ENCODE data around the gene ATP7B.

Gene ATP7B

DNA sequence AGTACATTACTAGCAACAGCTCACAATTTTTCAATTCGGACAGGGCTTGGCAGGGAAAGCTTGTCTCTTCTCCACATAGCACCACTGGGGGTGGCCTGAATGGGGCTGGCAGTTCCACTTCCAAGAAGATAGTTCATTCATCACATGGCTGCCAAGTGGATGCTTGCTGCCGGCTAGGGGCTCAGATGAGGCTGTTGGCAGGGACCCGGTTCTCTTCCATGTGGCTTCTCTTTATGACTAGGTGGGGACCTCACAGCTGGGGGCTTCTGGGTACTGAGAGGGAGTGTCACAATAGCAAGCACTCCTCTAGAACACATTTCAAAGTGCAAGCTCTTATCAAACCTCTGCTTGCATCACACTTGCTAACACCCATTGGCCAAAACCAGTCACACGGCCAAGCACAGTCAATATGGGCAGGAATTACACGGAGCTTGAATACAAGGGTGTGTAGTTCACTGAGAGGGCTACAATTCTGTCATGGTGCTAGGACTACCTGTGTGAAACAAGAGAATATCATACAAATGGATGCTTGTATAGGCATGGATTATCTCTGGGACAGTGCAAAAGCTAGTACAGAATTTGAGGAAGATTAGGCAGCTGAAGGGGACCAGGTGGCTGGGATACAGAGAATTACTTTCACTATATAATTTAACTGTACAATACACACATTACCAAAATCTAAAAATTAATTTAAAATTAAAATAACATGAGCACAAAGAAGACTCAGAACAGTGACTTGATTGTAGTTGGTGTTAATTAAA is 32.3 kb downstream of the ATP7B start:
- DNase-seq (ENCODE audit: low read depth) = no peak
- TF ChIP-seq, protein P1, sequence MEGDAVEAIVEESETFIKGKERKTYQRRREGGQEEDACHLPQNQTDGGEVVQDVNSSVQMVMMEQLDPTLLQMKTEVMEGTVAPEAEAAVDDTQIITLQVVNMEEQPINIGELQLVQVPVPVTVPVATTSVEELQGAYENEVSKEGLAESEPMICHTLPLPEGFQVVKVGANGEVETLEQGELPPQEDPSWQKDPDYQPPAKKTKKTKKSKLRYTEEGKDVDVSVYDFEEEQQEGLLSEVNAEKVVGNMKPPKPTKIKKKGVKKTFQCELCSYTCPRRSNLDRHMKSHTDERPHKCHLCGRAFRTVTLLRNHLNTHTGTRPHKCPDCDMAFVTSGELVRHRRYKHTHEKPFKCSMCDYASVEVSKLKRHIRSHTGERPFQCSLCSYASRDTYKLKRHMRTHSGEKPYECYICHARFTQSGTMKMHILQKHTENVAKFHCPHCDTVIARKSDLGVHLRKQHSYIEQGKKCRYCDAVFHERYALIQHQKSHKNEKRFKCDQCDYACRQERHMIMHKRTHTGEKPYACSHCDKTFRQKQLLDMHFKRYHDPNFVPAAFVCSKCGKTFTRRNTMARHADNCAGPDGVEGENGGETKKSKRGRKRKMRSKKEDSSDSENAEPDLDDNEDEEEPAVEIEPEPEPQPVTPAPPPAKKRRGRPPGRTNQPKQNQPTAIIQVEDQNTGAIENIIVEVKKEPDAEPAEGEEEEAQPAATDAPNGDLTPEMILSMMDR (IDR thresholded peaks at IDR 0.05; ENCODE audit: low read length, missing control alignments) = no peak
- no peak overlapping the region for H3K4me3 ChIP-seq (replicated peaks; ENCODE audit: low read depth, low read length)

DNA sequence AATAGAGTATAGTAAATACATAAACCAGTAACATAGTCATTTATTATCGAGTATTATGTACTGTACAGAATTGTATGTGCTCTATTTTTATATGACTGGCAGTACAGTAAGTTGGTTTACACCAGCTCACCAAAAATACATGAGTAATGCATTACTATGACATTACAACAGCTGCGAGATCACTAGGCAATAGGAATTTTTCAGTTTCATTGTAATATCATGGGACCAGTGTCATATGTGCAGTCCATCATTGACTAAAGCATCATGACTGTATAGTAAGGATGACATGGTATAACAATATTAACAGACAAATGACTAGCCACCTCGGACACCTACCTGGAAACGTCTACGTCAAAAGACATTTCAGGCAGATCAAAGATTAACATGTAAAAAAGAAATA is 33.6 kb downstream of the ATP7B start:
- TF ChIP-seq, protein P1 (IDR thresholded peaks at IDR 0.05; ENCODE audit: low read length, missing control alignments) = no peak
- DNase-seq (ENCODE audit: low read depth) = no peak
- H3K4me3 ChIP-seq (replicated peaks; ENCODE audit: low read depth, low read length) = no peak overlapping the region

DNA sequence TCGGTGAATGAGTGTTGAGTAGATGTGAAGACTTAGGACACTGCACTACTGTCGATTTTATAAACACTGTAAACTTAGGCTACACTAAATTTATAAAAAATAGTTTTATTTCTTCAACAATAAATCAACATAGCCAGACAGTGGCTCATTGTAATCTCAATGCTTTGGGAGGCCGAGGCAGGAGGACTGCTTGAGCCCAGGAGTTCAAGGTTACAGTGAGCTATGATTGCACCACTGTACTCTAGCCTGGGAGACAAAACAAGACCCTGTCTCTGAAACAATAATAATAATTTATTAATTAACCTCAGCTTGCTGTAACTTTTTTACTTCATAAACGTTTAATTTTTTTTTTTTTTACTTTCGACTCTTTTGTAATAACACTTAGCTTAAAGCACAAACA is 34.4 kb downstream of the ATP7B start:
- H3K4me3 ChIP-seq (replicated peaks; ENCODE audit: low read depth, low read length) = no peak overlapping the region
- no peak for DNase-seq (ENCODE audit: low read depth)
- TF ChIP-seq, protein P1 (IDR thresholded peaks at IDR 0.05; ENCODE audit: low read length, missing control alignments) = no peak

DNA sequence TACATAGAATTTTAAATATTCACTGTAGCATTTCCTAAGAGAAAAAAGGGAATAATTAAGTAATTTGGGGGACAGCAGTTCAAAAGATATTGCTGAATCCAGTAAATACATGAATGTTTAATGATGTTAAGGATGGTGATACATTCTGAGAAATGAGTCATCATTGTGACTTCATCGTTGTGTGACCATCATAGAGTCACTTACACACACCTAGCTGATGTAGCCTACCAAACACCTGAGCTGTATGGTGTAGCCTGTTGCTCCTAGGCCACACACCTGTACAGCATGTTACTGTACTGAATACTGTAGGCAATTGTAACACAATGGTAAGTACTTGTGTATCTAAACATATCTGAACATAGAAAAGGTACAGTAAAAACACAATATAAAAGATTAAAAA is 34.8 kb downstream of the ATP7B start:
- no peak overlapping the region for H3K4me3 ChIP-seq (replicated peaks; ENCODE audit: low read depth, low read length)
- TF ChIP-seq, protein P1 (IDR thresholded peaks at IDR 0.05; ENCODE audit: low read length, missing control alignments) = no peak
- DNase-seq (ENCODE audit: low read depth) = no peak

DNA sequence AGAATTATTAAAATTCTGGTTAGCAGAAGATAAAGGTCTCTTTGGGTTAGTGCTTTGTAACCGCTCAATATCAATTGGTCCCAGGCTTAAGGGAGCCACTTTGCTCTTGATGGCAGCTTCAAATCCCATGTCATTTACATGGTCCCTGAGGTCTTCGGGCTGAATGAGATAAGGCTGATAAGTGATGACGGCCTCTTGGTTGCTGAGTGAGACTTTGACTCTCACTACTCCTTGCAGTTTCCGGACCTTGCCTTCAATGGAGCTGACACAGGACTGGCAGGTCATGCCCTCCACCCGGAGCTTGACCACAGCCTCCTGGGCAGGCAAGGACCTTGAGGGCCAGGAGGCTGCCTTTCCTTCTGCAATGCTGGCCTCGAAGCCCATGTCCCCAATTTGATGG is 36.8 kb downstream of the ATP7B start:
- no peak for DNase-seq (ENCODE audit: low read depth)
- TF ChIP-seq, protein P1 (IDR thresholded peaks at IDR 0.05; ENCODE audit: low read length, missing control alignments) = no peak
- no peak overlapping the region for H3K4me3 ChIP-seq (replicated peaks; ENCODE audit: low read depth, low read length)

DNA sequence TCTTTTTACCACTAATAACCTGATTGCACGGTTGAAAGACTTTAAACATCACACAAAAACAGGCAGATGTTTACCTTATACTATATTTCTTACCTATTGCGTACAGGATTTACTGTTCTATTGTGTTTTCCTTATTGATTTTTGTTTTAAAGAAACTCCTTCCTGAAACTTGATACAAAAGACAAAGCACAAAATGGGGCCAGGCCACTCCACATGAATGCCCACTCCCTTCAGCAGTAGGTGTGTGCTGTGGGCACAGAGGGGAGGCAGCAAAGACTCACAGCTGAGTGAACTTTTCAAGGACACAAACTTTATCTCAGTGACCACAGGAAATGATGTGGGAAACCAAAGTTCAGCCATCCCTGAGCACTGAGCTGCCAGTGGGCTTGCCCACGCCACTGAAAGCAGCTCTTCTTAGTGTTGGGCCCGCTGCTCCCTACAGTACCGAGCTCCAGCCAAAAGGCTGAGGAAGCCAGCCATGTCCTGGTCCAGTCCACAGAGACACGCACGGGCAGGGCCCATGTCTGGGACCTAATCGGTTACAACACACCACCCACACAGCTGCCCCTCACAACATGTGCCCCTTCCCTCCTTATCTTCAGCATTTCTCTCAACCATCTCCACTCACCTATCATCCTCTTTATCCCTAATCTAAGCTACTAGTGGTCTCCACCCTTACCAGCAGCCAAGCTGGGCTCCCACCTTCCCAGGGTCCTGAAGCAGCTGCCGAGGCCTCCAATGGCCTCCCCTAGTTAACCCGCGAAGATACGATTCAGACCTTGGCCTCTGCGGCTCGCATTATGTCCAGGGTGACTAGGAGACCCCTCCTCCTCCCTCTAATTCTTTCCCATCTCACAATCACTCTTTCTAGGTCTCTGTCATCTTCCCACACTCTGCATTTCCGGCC is 39.5 kb downstream of the ATP7B start:
- no peak for DNase-seq (ENCODE audit: low read depth)
- no peak overlapping the region for H3K4me3 ChIP-seq (replicated peaks; ENCODE audit: low read depth, low read length)
- TF ChIP-seq, protein P1 (IDR thresholded peaks at IDR 0.05; ENCODE audit: low read length, missing control alignments) = no peak
